ENCODE data around the gene JAK3. TPM values are rescaled to one million over a fixed set of nuclear protein-coding genes. Genes with fewer than 3 reads are reported as not detected.

Gene JAK3
- total RNA-seq, 1 experiment from 2014 or later: not detected

DNA sequence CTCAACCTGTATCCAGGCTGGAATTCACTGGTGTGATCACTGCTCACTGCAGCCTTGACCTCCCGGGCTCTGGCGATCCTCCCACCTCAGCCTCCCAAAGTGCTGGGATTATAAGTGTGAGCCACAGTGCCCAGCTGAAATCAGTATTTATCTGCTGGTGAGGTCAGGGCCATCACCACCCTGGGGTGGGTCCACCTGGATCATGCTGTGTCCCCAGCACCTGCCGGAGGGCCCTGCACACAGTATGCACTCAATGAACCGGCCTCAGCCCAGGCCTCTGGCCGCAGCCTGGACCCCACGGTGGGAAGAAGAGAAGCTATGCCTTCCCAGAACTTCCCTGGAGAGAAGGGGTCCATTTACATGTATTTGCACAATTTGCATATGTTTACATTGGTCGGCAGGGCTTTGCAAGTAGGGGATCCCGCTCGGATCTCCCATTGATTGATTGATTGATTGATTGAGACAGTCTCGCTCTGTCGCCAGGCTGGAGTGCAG lies 21.4 kb upstream of the JAK3 start:
- Histone ChIP-seq H3K27me3 (replicated peaks; ENCODE audit: control insufficient read depth, insufficient read depth, low read length) (no peaks in the 10 kb centered on the region), H3K9me3 (no peaks in the 10 kb centered on the region), H3K36me3 (ENCODE audit: control insufficient read depth, insufficient read depth, low read length) (no peaks in the 10 kb centered on the region), H3K4me3 (ENCODE audit: low read depth, low read length) (no peak overlapping the region), H3K4me1 (peaks cover 9% of the 10 kb centered on the region)
- Mint-ChIP-seq H3K4me1 (ENCODE audit: low read depth, unreplicated experiment) (peaks cover 14% of the 10 kb centered on the region), H3K4me3 (ENCODE audit: unreplicated experiment) (no peak overlapping the region), H3K9me3 (ENCODE audit: unreplicated experiment) (no peaks in the 10 kb centered on the region), H3K27me3 (ENCODE audit: insufficient read depth, unreplicated experiment) (no peaks in the 10 kb centered on the region), H3K36me3 (ENCODE audit: insufficient read depth, unreplicated experiment) (peaks cover 30% of the 10 kb centered on the region), H3K27ac (ENCODE audit: unreplicated experiment) (no peak overlapping the region)
- ChIA-PET POLR2A (no interaction called here), CTCF (no interaction called here)
- intact Hi-C loops (cut with micrococcal nuclease; ENCODE audit: unreplicated experiment): loop anchor here (5.0 kb wide), 1 partner anchor 128 kb away; no protein-coding TSS in a partner anchor
- TF ChIP-seq, protein P1, sequence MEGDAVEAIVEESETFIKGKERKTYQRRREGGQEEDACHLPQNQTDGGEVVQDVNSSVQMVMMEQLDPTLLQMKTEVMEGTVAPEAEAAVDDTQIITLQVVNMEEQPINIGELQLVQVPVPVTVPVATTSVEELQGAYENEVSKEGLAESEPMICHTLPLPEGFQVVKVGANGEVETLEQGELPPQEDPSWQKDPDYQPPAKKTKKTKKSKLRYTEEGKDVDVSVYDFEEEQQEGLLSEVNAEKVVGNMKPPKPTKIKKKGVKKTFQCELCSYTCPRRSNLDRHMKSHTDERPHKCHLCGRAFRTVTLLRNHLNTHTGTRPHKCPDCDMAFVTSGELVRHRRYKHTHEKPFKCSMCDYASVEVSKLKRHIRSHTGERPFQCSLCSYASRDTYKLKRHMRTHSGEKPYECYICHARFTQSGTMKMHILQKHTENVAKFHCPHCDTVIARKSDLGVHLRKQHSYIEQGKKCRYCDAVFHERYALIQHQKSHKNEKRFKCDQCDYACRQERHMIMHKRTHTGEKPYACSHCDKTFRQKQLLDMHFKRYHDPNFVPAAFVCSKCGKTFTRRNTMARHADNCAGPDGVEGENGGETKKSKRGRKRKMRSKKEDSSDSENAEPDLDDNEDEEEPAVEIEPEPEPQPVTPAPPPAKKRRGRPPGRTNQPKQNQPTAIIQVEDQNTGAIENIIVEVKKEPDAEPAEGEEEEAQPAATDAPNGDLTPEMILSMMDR (IDR thresholded peaks at IDR 0.05; ENCODE audit: insufficient read depth in 1 of 2, low read depth in 1 of 2, low read length in 1 of 2, severe bottlenecking in 1 of 2, unreplicated experiment in 1 of 2): no peak
- no peak for DNase-seq
- BruUV-seq (replicated peaks): no TSS peak

DNA sequence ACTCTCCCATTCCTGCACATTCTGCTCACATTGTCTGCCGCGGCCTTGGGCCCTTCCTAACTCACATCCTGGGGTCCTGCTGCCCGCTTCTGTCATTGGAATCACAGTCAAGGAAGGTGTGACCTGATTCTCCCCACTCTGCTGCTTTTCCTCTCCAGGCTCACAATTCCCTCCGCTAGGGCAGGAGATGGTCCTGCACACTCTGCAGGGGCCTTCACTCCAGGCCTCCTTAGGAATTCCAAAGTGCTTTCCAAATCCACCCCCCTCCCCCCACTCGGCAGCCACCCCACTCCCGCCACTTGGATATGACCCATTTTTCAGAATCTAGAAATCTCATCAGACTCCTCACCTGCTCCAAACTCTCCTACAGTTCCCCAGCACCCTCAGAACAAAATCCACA lies 20.9 kb upstream of the JAK3 start:
- no peak overlapping the region for H3K4me3 ChIP-seq (ENCODE audit: low read depth, low read length)
- TF ChIP-seq, protein P1 (IDR thresholded peaks at IDR 0.05; ENCODE audit: insufficient read depth in 1 of 2, low read depth in 1 of 2, low read length in 1 of 2, severe bottlenecking in 1 of 2, unreplicated experiment in 1 of 2): no peak
- no peak overlapping the region for H3K4me3 Mint-ChIP-seq (ENCODE audit: unreplicated experiment)
- H3K36me3 Mint-ChIP-seq (ENCODE audit: insufficient read depth, unreplicated experiment): peaks cover 35% of the 10 kb centered on the region
- H3K4me1 ChIP-seq: peaks cover 9% of the 10 kb centered on the region
- no peak overlapping the region for H3K27ac Mint-ChIP-seq (ENCODE audit: unreplicated experiment)
- DNase-seq: no peak
- peaks cover 14% of the 10 kb centered on the region for H3K4me1 Mint-ChIP-seq (ENCODE audit: low read depth, unreplicated experiment)
- H3K36me3 ChIP-seq (ENCODE audit: control insufficient read depth, insufficient read depth, low read length): peaks cover 2% of the 10 kb centered on the region
- no peaks in the 10 kb centered on the region for H3K9me3 Mint-ChIP-seq (ENCODE audit: unreplicated experiment)
- ChIA-PET POLR2A (no interaction called here), CTCF (no interaction called here)
- H3K27me3 ChIP-seq (replicated peaks; ENCODE audit: control insufficient read depth, insufficient read depth, low read length): no peaks in the 10 kb centered on the region
- no TSS peak for BruUV-seq (replicated peaks)
- H3K9me3 ChIP-seq: no peaks in the 10 kb centered on the region
- H3K27me3 Mint-ChIP-seq (ENCODE audit: insufficient read depth, unreplicated experiment): no peaks in the 10 kb centered on the region
- intact Hi-C loops (cut with micrococcal nuclease; ENCODE audit: unreplicated experiment): loop anchor here (5.0 kb wide), 1 partner anchor 129 kb away; no protein-coding TSS in a partner anchor

DNA sequence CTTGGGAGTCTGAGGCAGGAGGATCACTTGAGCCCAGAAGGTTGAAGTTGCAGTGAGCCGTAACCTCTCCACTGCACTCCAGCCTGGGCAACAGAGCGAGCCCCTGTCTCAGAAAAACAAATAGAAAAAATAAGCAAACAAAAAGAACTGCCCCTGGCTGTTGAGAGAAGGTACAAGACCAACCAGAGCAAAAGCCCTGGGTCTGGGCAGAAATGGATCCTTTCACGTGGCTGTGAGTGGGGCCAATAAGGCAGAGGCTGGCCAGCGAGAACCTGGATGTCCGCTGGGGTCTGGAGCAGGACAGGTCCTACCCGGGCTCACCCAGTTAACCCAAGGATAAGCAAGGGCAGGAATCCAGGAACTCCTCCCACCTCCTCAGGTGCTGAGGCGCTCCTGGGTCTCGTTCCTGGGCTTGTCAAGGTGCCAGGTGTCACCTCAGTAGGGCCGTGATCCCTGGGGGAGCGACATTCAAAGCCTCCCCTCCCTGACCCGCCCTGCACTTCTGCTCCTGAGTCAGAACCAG lies 19.2 kb upstream of the JAK3 start:
- no peaks in the 10 kb centered on the region for H3K27me3 Mint-ChIP-seq (ENCODE audit: insufficient read depth, unreplicated experiment)
- H3K4me3 Mint-ChIP-seq (ENCODE audit: unreplicated experiment): no peak overlapping the region
- peaks cover 14% of the 10 kb centered on the region for H3K4me1 Mint-ChIP-seq (ENCODE audit: low read depth, unreplicated experiment)
- intact Hi-C loops (cut with micrococcal nuclease; ENCODE audit: unreplicated experiment): loop anchor here (5.0 kb wide), 1 partner anchor 130 kb away; no protein-coding TSS in a partner anchor
- TF ChIP-seq, protein P1 (IDR thresholded peaks at IDR 0.05; ENCODE audit: insufficient read depth in 1 of 2, low read depth in 1 of 2, low read length in 1 of 2, severe bottlenecking in 1 of 2, unreplicated experiment in 1 of 2): no peak
- no peaks in the 10 kb centered on the region for H3K27me3 ChIP-seq (replicated peaks; ENCODE audit: control insufficient read depth, insufficient read depth, low read length)
- peaks cover 51% of the 10 kb centered on the region for H3K36me3 Mint-ChIP-seq (ENCODE audit: insufficient read depth, unreplicated experiment)
- ChIA-PET CTCF (no interaction called here), POLR2A (no interaction called here)
- H3K9me3 ChIP-seq: no peaks in the 10 kb centered on the region
- no TSS peak for BruUV-seq (replicated peaks)
- H3K36me3 ChIP-seq (ENCODE audit: control insufficient read depth, insufficient read depth, low read length): peaks cover 9% of the 10 kb centered on the region
- DNase-seq: no peak
- no peak overlapping the region for H3K4me3 ChIP-seq (ENCODE audit: low read depth, low read length)
- H3K9me3 Mint-ChIP-seq (ENCODE audit: unreplicated experiment): no peaks in the 10 kb centered on the region
- H3K27ac Mint-ChIP-seq (ENCODE audit: unreplicated experiment): peak overlapping the region; percentile 71
- H3K4me1 ChIP-seq: peaks cover 9% of the 10 kb centered on the region

Data from Caco-2 (cell line).